ENCODE data around the gene ESM1.
A peak's percentile ranks its signal among the peaks of the same experiment; 100 is the strongest.

ESM1 gene

GRCh38 chr5:54975701-54976100 lies 9.7 kb downstream of the ESM1 start:
- no peak for FAIRE-seq

- FAIRE-seq = no peak
Measured at GRCh38 chr5:54969856-54970828, 15.3 kb downstream of the ESM1 start.

DNA sequence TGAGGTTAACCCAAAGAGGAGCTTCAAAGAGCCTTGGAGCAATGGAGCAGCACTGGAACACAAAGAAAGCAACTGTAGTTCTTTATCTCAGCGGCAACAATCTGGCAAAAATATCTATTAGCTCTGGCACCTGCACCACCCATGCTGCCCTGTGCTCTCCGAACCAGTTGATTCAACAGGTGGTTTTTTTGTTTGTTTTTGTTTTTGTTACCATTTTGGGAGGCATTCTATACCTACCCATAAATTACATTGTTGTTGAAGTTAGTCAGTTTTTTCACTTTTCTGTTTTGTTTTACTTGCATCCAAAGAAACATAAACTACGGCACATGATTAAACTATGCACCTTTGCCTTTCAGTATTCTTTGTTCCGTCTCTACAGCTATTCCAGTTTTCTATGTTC lies 16.2 kb downstream of the ESM1 start:
- FAIRE-seq = no peak

DNA sequence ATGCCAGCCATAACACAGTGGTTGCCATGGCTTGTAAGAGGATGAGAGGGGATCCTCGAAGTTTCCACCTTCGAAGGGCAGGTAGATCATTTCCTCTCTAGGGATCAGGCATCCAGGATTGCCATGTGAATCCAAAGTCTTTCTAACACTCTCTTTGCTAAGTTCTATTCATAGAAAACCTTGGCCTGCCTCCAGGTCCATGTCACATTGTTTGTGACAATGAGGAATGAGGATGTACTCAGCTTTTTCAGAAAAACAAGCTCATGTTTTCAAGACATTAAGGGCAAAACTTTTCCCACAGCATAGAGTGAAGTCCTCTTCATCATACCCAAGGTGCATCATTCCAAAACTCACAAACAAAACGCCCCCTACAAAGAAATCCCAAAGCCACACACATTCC lies 19.6 kb downstream of the ESM1 start:
- FAIRE-seq = no peak

GRCh38 chr5:54964405-54964804 lies 21.0 kb downstream of the ESM1 start:
- FAIRE-seq = no peak

DNA sequence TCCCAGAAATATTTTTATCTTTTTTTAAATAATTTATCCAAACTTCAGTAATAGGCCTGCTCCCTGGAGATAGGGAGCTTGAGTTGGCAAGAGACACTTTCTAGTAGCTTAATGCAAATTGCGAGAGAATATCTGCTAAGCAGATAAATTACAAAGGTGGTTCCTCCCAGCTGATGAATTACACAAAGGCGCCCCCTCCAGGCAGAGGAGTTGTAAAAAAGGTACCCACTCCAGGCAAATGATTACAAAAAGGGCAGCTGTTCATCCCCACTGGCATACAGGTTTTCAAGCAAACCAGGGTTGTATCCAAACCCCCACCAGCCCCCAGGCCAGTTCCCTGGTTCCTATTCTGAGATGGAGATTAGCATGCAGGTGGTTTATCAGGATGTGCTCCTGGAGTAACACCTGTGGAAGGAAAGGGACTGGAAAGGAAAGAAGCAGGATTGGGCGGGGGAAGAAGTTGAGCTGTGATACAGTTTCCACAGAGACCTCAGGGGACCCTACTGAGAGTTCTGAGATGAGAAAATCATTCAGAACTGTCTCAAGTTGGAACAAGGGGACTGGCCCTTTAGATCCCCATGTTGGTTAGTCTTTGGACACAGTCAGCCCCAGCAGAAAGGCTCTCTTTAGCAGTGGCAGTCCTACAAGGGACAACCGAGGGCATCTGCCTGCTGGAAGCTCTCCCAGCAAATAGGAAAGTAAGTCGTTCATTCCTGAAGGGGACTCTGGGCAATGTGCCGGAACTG lies 25.5 kb downstream of the ESM1 start:
- FAIRE-seq = no peak

- no peak for FAIRE-seq
Measured at GRCh38 chr5:54956922-54957321, 28.5 kb downstream of the ESM1 start.

DNA sequence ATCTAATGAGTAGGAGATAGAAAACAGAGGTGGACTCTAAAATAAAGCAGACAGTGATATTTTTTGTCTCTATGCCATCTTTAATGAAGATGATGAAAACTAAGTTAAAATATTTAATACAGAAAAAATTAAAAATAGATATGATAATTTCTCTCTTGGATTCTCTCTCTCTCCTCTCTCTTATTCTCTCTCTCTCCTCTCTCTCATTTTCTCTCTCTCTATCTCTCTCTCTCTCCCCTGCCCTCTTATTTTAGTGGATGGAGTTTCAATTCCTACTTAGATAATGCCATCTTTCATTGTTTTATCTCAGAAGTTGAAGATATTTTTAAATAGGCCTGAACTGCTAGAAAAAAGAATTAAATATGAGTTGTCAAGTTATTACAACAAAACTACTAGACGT lies 38.2 kb downstream of the ESM1 start:
- FAIRE-seq = no peak

- no peak for FAIRE-seq
Measured at GRCh38 chr5:54946306-54946819, 39.0 kb downstream of the ESM1 start.

DNA sequence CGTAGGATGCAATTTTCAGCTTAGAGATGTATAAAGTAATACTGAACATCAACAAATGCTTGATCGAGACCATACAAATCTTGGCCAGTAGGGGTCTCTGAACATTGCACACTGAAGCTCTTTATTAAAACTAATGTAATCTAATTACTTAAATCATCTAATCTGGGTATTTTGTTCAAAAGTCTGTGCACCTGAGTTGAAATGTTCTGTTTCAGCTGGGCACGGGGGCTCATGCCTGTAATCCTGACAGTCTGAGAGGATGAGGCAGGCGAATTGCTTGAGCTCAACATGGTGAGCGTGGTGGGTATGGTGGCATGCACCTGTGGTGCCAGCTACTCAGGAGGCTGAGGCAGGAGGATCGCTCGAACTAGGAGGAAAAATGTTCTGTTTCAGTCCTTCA lies 41.0 kb downstream of the ESM1 start:
- peak; percentile 24 for FAIRE-seq

- FAIRE-seq = no peak
Measured at GRCh38 chr5:54942064-54942778, 43.2 kb downstream of the ESM1 start.

DNA sequence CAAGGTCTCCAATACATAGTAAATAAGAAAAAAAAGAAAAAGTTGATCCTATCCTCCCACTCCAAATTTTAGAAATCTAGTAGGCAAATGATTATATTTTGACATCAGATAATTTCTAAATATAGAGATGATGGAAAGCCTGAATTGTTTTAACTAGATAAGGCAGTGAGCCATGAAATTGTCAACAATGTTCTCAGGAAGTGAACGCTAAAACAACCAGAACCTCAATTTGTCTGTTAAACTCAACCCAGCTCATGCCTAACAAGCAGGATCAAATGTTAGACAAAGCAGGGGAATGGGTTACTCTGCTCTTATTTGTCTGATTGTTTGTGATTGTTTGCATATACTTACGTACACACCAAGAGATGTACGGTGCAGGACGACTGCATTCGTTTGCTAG lies 49.2 kb downstream of the ESM1 start:
- no peak for FAIRE-seq

GRCh38 chr5:54932789-54933188 lies 52.6 kb downstream of the ESM1 start:
- no peak for FAIRE-seq

DNA sequence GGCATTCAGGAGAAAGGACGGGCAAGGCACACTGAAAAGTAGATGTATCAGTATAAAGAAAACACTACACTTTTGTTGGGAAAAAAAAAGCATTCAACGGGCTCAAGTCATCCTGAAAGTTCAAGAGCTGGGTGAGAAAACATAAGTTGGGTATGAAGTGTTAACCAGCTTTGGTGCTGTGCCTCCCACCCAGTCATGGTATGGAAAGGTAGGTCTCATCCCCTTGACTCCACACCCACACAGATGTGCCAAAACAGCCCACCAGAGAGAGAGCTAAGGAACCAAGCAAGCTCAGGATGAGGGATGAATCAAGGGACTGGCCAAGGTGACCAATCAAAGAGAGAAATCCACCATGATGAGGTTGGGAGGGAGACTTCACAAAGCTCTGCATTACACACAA lies 54.7 kb downstream of the ESM1 start:
- FAIRE-seq = no peak
